ENCODE results near the gene KLF7. TPM values are rescaled to one million over a fixed set of nuclear protein-coding genes. Genes with fewer than 3 reads are reported as not detected.

KLF7 gene
- total and polyA plus RNA-seq, 9 of the 15 experiments (the other 6 are each of a cell fraction or from before 2014, with no cell fraction given) = 0.04 to 0.54 (median 0.07) TPM

DNA sequence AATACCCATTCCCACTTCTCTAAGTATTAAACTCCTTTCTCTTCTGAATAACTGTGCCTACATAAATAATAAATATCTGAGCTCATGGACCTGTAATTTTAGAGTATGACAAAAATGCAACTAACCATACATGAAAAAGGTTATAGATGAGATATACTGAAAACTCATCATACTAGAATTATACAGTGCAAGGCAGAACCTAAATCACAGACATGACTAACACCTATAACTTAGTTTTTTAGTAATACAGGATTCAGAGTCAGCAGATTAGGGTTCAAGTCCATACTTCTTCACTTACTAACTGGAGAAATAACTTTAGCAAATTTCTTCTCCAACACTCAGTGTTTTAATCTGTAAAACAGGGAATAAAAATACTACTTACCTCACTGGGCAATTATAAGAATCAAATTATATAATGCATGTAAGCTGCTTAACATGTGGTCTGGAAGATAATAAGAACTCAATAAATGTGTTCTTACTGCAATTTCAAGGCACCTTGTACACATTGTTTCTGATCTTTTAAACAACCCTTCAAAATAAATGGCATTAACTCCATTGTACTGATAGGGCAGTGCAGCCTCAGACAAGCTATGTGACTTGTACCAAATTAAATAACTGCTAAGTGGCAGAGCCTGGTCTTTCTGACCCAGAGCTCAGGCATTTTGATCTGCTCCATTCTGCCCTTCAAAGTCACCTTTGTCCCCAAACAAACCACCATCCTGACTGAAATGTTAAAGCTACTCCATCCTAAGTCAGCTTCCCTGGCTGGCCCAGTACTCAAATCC lies 39.6 kb upstream of the KLF7 start:
- Histone ChIP-seq H3K79me2 (ENCODE audit: control insufficient read depth, insufficient read depth, low read length) (no peaks in the 10 kb centered on the region), H3K36me3 (ENCODE audit: control insufficient read depth, insufficient read depth, low read length) (no peaks in the 10 kb centered on the region), H3K9me3 (replicated peaks; ENCODE audit: control insufficient read depth, insufficient read depth, low read depth, low read length) (no peaks in the 10 kb centered on the region), H3K9ac (ENCODE audit: insufficient read depth in 1 of 2, low read depth in 2 of 2, low read length in 2 of 2) (no peak overlapping the region), H4K20me1 (replicated peaks; ENCODE audit: control insufficient read depth, insufficient read depth, low read length) (no peaks in the 10 kb centered on the region), H3K4me2 (ENCODE audit: insufficient read depth, low read length) (no peak overlapping the region), H3K4me1 (replicated peaks in 1 of 2; ENCODE audit: control insufficient read depth in 2 of 2, insufficient read depth in 2 of 2, low read length in 2 of 2) (no peaks in the 10 kb centered on the region), H3K4me3 (no peak overlapping the region), H3K9me1 (ENCODE audit: control insufficient read depth, insufficient read depth, low read length) (no peaks in the 10 kb centered on the region), H3K27ac (ENCODE audit: extremely low read depth, low read depth, low read length) (no peak overlapping the region), H2AFZ (ENCODE audit: low read depth, low read length) (no peak overlapping the region), H3K27me3 (ENCODE audit: control insufficient read depth in 2 of 2, insufficient read depth in 2 of 2, low read length in 2 of 2) (no peaks in the 10 kb centered on the region)
- no TSS peak for BruUV-seq (replicated peaks)
- in situ Hi-C loops (cut with MboI) = no loop called here
- POLR2A ChIA-PET = no interaction called here
- FAIRE-seq (no peak), ATAC-seq (no peak), DNase-seq (ENCODE audit: extremely low read depth in 1 of 4, low spot score in 3 of 4) (no peak)
- CTCF ChIA-PET (ENCODE audit: low intra/inter-chr PET ratio) = no interaction called here
- intact Hi-C loops (cut with micrococcal nuclease) = no loop called here
- TF ChIP-seq, protein P1, sequence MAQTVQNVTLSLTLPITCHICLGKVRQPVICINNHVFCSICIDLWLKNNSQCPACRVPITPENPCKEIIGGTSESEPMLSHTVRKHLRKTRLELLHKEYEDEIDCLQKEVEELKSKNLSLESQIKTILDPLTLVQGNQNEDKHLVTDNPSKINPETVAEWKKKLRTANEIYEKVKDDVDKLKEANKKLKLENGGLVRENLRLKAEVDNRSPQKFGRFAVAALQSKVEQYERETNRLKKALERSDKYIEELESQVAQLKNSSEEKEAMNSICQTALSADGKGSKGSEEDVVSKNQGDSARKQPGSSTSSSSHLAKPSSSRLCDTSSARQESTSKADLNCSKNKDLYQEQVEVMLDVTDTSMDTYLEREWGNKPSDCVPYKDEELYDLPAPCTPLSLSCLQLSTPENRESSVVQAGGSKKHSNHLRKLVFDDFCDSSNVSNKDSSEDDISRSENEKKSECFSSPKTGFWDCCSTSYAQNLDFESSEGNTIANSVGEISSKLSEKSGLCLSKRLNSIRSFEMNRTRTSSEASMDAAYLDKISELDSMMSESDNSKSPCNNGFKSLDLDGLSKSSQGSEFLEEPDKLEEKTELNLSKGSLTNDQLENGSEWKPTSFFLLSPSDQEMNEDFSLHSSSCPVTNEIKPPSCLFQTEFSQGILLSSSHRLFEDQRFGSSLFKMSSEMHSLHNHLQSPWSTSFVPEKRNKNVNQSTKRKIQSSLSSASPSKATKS (CRISPR knock-in tag; IDR thresholded peaks at IDR 0.05) = no peak
- no peak for TF ChIP-seq RFX7 (CRISPR knock-in tag; IDR thresholded peaks at IDR 0.05)
- TF ChIP-seq PRMT5 (CRISPR knock-in tag; IDR thresholded peaks at IDR 0.05) = no peak
- no peak for TF ChIP-seq FOXJ2 (tag; IDR thresholded peaks at IDR 0.05)
- TF ChIP-seq ZBTB33 (CRISPR knock-in tag; IDR thresholded peaks at IDR 0.05) = no peak
- TF ChIP-seq CBX8 (IDR thresholded peaks at IDR 0.05; ENCODE audit: borderline replicate concordance, extremely low read depth, low read depth, low read length, poor library complexity, severe bottlenecking) = no peak
- TF ChIP-seq, protein P2, sequence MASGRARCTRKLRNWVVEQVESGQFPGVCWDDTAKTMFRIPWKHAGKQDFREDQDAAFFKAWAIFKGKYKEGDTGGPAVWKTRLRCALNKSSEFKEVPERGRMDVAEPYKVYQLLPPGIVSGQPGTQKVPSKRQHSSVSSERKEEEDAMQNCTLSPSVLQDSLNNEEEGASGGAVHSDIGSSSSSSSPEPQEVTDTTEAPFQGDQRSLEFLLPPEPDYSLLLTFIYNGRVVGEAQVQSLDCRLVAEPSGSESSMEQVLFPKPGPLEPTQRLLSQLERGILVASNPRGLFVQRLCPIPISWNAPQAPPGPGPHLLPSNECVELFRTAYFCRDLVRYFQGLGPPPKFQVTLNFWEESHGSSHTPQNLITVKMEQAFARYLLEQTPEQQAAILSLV (tag; IDR thresholded peaks at IDR 0.05) = no peak
- no peak for TF ChIP-seq POLR3G (IDR thresholded peaks at IDR 0.05; ENCODE audit: extremely low read depth, insufficient read length, insufficient replicate concordance)
- TF ChIP-seq ZNF134 (CRISPR knock-in tag; conservative IDR thresholded peaks at IDR 0.05) = no peak
- no peak for TF ChIP-seq SREBF1 (IDR thresholded peaks at IDR 0.05; ENCODE audit: borderline replicate concordance, low read depth, low read length)
- no peak for TF ChIP-seq NCOA2 (IDR thresholded peaks at IDR 0.05; ENCODE audit: partially characterized antibody in 2 of 2)
- TF ChIP-seq, protein P3, sequence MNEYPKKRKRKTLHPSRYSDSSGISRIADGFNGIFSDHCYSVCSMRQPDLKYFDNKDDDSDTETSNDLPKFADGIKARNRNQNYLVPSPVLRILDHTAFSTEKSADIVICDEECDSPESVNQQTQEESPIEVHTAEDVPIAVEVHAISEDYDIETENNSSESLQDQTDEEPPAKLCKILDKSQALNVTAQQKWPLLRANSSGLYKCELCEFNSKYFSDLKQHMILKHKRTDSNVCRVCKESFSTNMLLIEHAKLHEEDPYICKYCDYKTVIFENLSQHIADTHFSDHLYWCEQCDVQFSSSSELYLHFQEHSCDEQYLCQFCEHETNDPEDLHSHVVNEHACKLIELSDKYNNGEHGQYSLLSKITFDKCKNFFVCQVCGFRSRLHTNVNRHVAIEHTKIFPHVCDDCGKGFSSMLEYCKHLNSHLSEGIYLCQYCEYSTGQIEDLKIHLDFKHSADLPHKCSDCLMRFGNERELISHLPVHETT (CRISPR knock-in tag; conservative IDR thresholded peaks at IDR 0.05 in 1 of 2, IDR thresholded peaks at IDR 0.05 in 1 of 2) = no peak
- TF ChIP-seq RBM25 (IDR thresholded peaks at IDR 0.05; ENCODE audit: low read depth, low read length, severe bottlenecking) = no peak
- no peak for TF ChIP-seq TFAM (CRISPR knock-in tag; conservative IDR thresholded peaks at IDR 0.05)
- no peak for TF ChIP-seq SP1 (CRISPR knock-in tag; IDR thresholded peaks at IDR 0.05)
